Endodermal cell (in vitro differentiated cells): Measurements from ENCODE around the gene NUP43. TPM values are rescaled to one million over a fixed set of nuclear protein-coding genes. Genes with fewer than 3 reads are reported as not detected.
A peak's percentile ranks its signal among the peaks of the same experiment; 100 is the strongest.

Experiments used
- DNase-seq: peaks from one replicate; pipeline ENCODE4 v3.0.0-alpha.2; 2017
- H3K27ac ChIP-seq: 2 replicates; pipeline ENCODE4 v1.5.1; 2013; ENCODE audit warnings: mild to moderate bottlenecking, low read depth, low read length, moderate library complexity
- H3K27me3 ChIP-seq: 2 replicates; pipeline ENCODE4 v1.6.1; 2013; ENCODE audit warnings: mild to moderate bottlenecking, low read length, moderate library complexity; ENCODE audit not compliant: insufficient read depth, control insufficient read depth, poor library complexity, severe bottlenecking
- H3K36me3 ChIP-seq: 2 replicates; pipeline ENCODE4 v1.7.0; 2013; ENCODE audit warnings: mild to moderate bottlenecking, low read length, moderate library complexity; ENCODE audit not compliant: control insufficient read depth, insufficient read depth
- H3K4me1 ChIP-seq: one replicate; pipeline ENCODE4 v1.7.0; 2013; ENCODE audit warnings: low read length; ENCODE audit not compliant: control insufficient read depth, insufficient read depth
- H3K4me3 ChIP-seq: 2 replicates; pipeline ENCODE4 v1.5.1; 2013; ENCODE audit warnings: mild to moderate bottlenecking, low read length, moderate library complexity
- H3K9ac ChIP-seq: 2 replicates; pipeline ENCODE4 v1.6.1; 2013; ENCODE audit warnings: mild to moderate bottlenecking, low read length, moderate library complexity; ENCODE audit not compliant: poor library complexity, severe bottlenecking; ENCODE audit errors: extremely low read depth
- H3K9me3 ChIP-seq: 2 replicates; pipeline ENCODE4 v1.6.1; 2013; ENCODE audit warnings: mild to moderate bottlenecking, low read length, moderate library complexity; ENCODE audit not compliant: control insufficient read depth
- H3K27ac Mint-ChIP-seq: 2 replicates; pipeline ENCODE4 v1.8.0; 2020; ENCODE audit warnings: mixed read lengths
- H3K27me3 Mint-ChIP-seq: 2 replicates; pipeline ENCODE4 v1.8.0; 2021; ENCODE audit warnings: mild to moderate bottlenecking, mixed read lengths; ENCODE audit not compliant: insufficient read depth
- H3K36me3 Mint-ChIP-seq: 2 replicates; pipeline ENCODE4 v1.8.0; 2020; ENCODE audit warnings: low read depth, mixed read lengths
- H3K4me1 Mint-ChIP-seq: 2 replicates; pipeline ENCODE4 v1.8.0; 2020; ENCODE audit warnings: mixed read lengths
- H3K4me3 Mint-ChIP-seq: 2 replicates; pipeline ENCODE4 v1.8.0; 2020; ENCODE audit warnings: mild to moderate bottlenecking, moderate library complexity, mixed read lengths
- H3K9me3 Mint-ChIP-seq: 2 replicates; pipeline ENCODE4 v1.8.0; 2020; ENCODE audit warnings: mild to moderate bottlenecking, mixed read lengths
- WGBS, 2 experiments: methylation state at CpG; one replicate each; pipeline versions ENCODE4 v1.1.5 to v1.1.7; 2013; ENCODE audit warnings: missing lambda C conversion rate in 2 of 2, mixed read lengths in 1 of 2; ENCODE audit not compliant: insufficient coverage in 1 of 2, insufficient read length in 1 of 2; 5-methylcytosine and 5-hydroxymethylcytosine counted together
- total RNA-seq, 2 donors: library from RNA; stranded (reverse); fragmentation: NEBNext Ultra II Directional in 1 of 2; extraction: Animal tissue kit (Norgen Biotek cat#: 25700) in 1 of 2; gene quantifications; 2 replicates in 1 of 2; 3 replicates in 1 of 2; pipeline ENCODE4 v1.2.1, GENCODE V29; 2021
- TF ChIP-seq, protein P1 (sequence below): fragments of 200-600 bp; sonication (generic); conservative IDR thresholded peaks from 2 replicates; pipeline ENCODE4 v1.5.0; 2021; ENCODE audit warnings: antibody characterized with exemption, mild to moderate bottlenecking

Gene NUP43
- total RNA-seq, 2 donors from 2014 or later, result 80.9 to 85.1 TPM

DNA sequence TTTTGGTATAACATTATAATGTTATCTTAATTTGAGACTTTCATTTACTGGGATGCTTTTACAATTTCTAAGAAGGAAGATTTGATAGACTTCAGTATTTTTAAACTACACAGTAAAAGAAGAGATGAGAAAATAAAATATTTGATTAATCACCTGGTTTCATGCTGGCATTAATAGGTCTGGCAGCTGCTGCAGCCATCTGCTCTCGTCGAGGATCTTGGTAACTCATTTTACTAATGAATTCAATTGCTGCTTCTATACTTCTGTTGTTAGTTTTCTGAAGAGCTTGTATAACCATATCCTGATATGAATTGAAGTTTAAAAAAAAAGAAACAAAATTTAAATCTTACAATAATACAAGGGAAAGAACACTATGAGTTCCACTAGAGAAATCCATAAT is 51.4 kb downstream of the NUP43 start:
- no peaks in the 10 kb centered on the region for H3K9me3 ChIP-seq
- H3K36me3 ChIP-seq, result peaks cover 74% of the 10 kb centered on the region
- Mint-ChIP-seq H3K36me3 (peaks cover 51% of the 10 kb centered on the region), H3K27me3 (no peaks in the 10 kb centered on the region), H3K27ac (no peak overlapping the region), H3K4me1 (no peaks in the 10 kb centered on the region), H3K9me3 (no peaks in the 10 kb centered on the region), H3K4me3 (no peak overlapping the region)
- no peak overlapping the region for H3K9ac ChIP-seq
- H3K4me1 ChIP-seq, result no peaks in the 10 kb centered on the region
- no peak overlapping the region for H3K4me3 ChIP-seq
- H3K27ac ChIP-seq, result no peak overlapping the region
- H3K27me3 ChIP-seq, result no peaks in the 10 kb centered on the region
- TF ChIP-seq, protein P1, sequence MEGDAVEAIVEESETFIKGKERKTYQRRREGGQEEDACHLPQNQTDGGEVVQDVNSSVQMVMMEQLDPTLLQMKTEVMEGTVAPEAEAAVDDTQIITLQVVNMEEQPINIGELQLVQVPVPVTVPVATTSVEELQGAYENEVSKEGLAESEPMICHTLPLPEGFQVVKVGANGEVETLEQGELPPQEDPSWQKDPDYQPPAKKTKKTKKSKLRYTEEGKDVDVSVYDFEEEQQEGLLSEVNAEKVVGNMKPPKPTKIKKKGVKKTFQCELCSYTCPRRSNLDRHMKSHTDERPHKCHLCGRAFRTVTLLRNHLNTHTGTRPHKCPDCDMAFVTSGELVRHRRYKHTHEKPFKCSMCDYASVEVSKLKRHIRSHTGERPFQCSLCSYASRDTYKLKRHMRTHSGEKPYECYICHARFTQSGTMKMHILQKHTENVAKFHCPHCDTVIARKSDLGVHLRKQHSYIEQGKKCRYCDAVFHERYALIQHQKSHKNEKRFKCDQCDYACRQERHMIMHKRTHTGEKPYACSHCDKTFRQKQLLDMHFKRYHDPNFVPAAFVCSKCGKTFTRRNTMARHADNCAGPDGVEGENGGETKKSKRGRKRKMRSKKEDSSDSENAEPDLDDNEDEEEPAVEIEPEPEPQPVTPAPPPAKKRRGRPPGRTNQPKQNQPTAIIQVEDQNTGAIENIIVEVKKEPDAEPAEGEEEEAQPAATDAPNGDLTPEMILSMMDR, result no peak
- no peak for DNase-seq
- 94% methylated on average over 2 of the region's 2 CpGs; no CpG with 5 or more reads in 1 of the 2 experiments for WGBS, 2 experiments

DNA sequence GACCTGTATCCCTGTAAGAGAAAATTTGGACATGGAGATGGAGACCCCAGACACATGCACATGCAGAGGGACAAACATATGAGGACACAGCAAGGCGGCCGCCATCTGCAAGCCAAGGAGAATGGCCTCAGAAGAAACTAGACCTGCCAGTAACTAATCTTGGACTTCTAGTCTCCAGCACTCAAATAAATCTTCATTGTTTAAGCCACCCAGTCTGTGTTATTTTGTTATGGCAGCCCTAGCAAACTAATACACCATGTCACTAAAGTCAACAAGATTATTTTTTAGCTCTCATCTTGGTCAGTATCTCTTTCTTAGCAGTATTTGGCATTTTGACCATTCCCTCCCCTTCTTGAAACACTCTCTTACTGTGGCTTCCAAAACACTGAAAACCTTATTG is 55.1 kb downstream of the NUP43 start:
- no peak for DNase-seq
- Histone ChIP-seq H3K9ac (no peak overlapping the region), H3K27ac (no peak overlapping the region), H3K27me3 (no peaks in the 10 kb centered on the region), H3K36me3 (peaks cover 65% of the 10 kb centered on the region), H3K4me1 (no peaks in the 10 kb centered on the region), H3K9me3 (no peaks in the 10 kb centered on the region), H3K4me3 (no peak overlapping the region)
- H3K27ac Mint-ChIP-seq, result no peak overlapping the region
- no peaks in the 10 kb centered on the region for H3K9me3 Mint-ChIP-seq
- no peaks in the 10 kb centered on the region for H3K4me1 Mint-ChIP-seq
- H3K36me3 Mint-ChIP-seq, result peaks cover 58% of the 10 kb centered on the region
- H3K4me3 Mint-ChIP-seq, result no peak overlapping the region
- TF ChIP-seq, protein P1, result no peak
- WGBS, 2 experiments, result 95 to 100% methylated on average over 1 to 2 of the region's 2 CpGs
- no peaks in the 10 kb centered on the region for H3K27me3 Mint-ChIP-seq

DNA sequence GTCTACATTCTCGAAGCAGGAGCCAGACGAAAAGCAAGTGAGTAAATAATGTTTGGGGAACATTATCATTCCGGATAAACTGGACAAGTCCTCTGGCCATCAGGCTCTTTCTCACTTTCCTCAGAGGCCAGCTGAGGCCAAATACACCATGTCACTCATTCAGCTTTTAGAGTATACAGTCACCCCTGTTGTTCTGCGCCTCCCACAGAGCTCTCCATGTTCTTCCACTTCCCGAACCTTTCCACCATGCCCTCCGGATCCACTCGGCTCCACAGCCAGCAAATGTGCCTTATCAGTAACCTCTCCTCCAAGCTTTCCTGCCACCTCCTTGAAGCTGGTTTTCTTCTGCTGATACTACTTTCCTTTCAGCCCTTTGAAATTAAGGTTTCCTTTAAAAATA is 60.1 kb downstream of the NUP43 start:
- DNase-seq, result no peak
- no peak overlapping the region for H3K9ac ChIP-seq
- no peak overlapping the region for H3K4me3 ChIP-seq
- Mint-ChIP-seq H3K4me1 (no peaks in the 10 kb centered on the region), H3K27ac (peak overlapping the region; percentile 16), H3K36me3 (peaks cover 55% of the 10 kb centered on the region), H3K9me3 (no peaks in the 10 kb centered on the region), H3K27me3 (no peaks in the 10 kb centered on the region), H3K4me3 (no peak overlapping the region)
- H3K4me1 ChIP-seq, result no peaks in the 10 kb centered on the region
- WGBS, 2 experiments, result 89 to 94% methylated on average over 7 of the region's 7 CpGs
- H3K9me3 ChIP-seq, result no peaks in the 10 kb centered on the region
- TF ChIP-seq, protein P1, result no peak
- no peak overlapping the region for H3K27ac ChIP-seq
- peaks cover 60% of the 10 kb centered on the region for H3K36me3 ChIP-seq
- no peaks in the 10 kb centered on the region for H3K27me3 ChIP-seq
